Measurements from ENCODE around the gene POLR1B. TPM values are rescaled to one million over a fixed set of nuclear protein-coding genes. Genes with fewer than 3 reads are reported as not detected.
"Not testable (repeated sequence)": the region's sequence is repeated elsewhere in the genome, so short reads cannot be mapped to it uniquely, and the experiment has no call there.

Gene POLR1B
- total RNA-seq, result 10 to 100 TPM in 3 of 4 donors, 1 to 10 TPM in 1; 6.8 to 41.4 (median 17.8) TPM

- intact Hi-C loops (cut with DNase I; ENCODE audit: low total_unique reads), result no loop called here
- no peaks in the 10 kb centered on the region for H3K27me3 ChIP-seq
- H3K36me3 ChIP-seq, result no peaks in the 10 kb centered on the region
- peak within 1 kb of the TSS; percentile 89 to 96 for H3K27ac ChIP-seq
- H3K4me1 ChIP-seq, result peaks cover 0 to 10% of the 10 kb centered on the region in 2 donors
- peak; percentile 81 for DNase-seq
- H3K4me3 ChIP-seq, result peak within 1 kb of the TSS; percentile 70 to 76
- H3K9me3 ChIP-seq, result no peaks in the 10 kb centered on the region
- no peak for TF ChIP-seq POLR2A (IDR thresholded peaks at IDR 0.05)
- TF ChIP-seq, protein P1, sequence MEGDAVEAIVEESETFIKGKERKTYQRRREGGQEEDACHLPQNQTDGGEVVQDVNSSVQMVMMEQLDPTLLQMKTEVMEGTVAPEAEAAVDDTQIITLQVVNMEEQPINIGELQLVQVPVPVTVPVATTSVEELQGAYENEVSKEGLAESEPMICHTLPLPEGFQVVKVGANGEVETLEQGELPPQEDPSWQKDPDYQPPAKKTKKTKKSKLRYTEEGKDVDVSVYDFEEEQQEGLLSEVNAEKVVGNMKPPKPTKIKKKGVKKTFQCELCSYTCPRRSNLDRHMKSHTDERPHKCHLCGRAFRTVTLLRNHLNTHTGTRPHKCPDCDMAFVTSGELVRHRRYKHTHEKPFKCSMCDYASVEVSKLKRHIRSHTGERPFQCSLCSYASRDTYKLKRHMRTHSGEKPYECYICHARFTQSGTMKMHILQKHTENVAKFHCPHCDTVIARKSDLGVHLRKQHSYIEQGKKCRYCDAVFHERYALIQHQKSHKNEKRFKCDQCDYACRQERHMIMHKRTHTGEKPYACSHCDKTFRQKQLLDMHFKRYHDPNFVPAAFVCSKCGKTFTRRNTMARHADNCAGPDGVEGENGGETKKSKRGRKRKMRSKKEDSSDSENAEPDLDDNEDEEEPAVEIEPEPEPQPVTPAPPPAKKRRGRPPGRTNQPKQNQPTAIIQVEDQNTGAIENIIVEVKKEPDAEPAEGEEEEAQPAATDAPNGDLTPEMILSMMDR (IDR thresholded peaks at IDR 0.05), result no peak
Observed at GRCh38 chr2:112542123-112542983, at the start of gene POLR1B. TSS of gene POLR1B (plus strand) at chr2:112542465. CDS start at chr2:112542495, 30 bp downstream.

DNA sequence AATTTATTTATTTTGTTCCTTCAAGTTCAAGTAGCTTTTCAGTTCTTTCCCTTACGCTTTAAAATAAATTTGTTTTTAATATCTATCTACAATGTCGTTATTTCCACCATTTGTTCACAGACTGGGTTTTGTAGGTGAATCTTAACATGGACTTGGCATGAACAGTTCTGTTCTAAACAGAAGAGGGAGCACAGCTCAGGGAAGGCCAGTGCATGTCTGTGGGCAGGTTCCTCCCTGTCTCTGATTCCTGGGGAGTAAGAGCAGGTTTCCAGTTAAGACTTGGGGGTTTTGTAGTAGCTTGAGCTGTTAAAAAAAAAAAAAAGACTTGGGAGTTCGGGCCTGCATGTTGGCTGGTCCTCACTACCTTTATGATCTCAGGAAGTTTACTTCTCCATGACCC is 49.2 kb upstream of the POLR1B start:
- intact Hi-C loops (cut with DNase I; ENCODE audit: low total_unique reads), result no loop called here

DNA sequence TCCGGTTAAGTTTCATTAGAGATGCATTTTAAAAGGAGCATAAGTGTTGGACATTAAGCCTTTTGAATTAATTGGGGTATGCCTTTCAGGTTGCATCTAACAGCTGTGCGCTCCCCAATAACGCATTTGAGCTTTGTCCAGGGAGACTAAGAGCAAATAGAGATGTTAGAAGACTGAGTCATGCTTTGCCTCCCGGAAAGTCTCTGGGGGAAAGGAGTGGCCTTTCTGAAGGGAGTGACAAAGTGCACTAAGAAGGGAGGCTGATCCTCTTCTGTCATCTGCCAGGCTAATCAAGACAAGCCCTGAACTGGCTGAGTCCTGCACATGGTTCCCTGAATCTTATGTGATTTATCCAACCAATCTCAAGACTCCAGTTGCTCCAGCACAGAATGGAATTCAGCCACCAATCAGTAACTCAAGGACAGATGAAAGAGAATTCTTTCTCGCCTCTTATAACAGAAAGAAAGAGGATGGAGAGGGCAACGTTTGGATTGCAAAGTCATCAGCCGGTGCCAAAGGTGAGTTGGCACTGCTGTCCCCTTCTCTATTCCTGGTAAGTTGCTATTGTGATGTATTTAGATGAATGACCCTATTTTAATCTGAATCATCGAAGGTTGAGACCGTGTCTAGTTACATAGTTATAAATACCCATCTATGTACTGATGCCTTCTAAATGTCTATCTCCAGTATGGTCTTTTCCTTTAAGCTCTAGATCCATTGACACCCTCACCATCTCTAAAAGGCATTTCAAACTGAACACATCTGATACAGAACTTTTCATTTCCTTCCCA is 48.2 kb upstream of the POLR1B start:
- Histone ChIP-seq H3K27me3 (no peaks in the 10 kb centered on the region), H3K9me3 (no peaks in the 10 kb centered on the region), H3K4me1 (no peaks in the 10 kb centered on the region), H3K36me3 (no peaks in the 10 kb centered on the region), H3K27ac (no peak overlapping the region), H3K4me3 (no peak overlapping the region)
- no peak for TF ChIP-seq POLR2A (IDR thresholded peaks at IDR 0.05)
- TF ChIP-seq, protein P1 (IDR thresholded peaks at IDR 0.05), result no peak
- no peak for DNase-seq
- intact Hi-C loops (cut with DNase I; ENCODE audit: low total_unique reads), result no loop called here

More for the DNA sequence above, 49.2 kb upstream of the POLR1B start:
- Histone ChIP-seq H3K27ac (no peak overlapping the region), H3K36me3 (no peaks in the 10 kb centered on the region), H3K9me3 (no peaks in the 10 kb centered on the region), H3K4me3 (no peak overlapping the region), H3K4me1 (no peaks in the 10 kb centered on the region), H3K27me3 (no peaks in the 10 kb centered on the region)
- no peak for TF ChIP-seq POLR2A (IDR thresholded peaks at IDR 0.05)
- TF ChIP-seq, protein P1 (IDR thresholded peaks at IDR 0.05), result no peak
- DNase-seq, result no peak

- intact Hi-C loops (cut with DNase I; ENCODE audit: low total_unique reads), result no loop called here
Observed at GRCh38 chr2:112494828-112495227, 47.4 kb upstream of the POLR1B start.

GRCh38 chr2:112495878-112496277 is 46.4 kb upstream of the POLR1B start:
- H3K27ac ChIP-seq; H3K36me3 ChIP-seq; H3K4me3 ChIP-seq; DNase-seq; H3K4me1 ChIP-seq; H3K27me3 ChIP-seq; intact Hi-C loops (cut with DNase I; ENCODE audit: low total_unique reads); H3K9me3 ChIP-seq: not testable (repeated sequence)

More at GRCh38 chr2:112494828-112495227, 47.4 kb upstream of the POLR1B start:
- TF ChIP-seq, protein P1 (IDR thresholded peaks at IDR 0.05), result no peak
- TF ChIP-seq POLR2A (IDR thresholded peaks at IDR 0.05), result no peak
- no peak for DNase-seq
- no peaks in the 10 kb centered on the region for H3K36me3 ChIP-seq
- no peak overlapping the region for H3K4me3 ChIP-seq
- no peaks in the 10 kb centered on the region for H3K9me3 ChIP-seq
- no peaks in the 10 kb centered on the region for H3K4me1 ChIP-seq
- H3K27me3 ChIP-seq, result no peaks in the 10 kb centered on the region
- no peak overlapping the region for H3K27ac ChIP-seq
